Activated CD4-positive, alpha-beta T cell treated with anti-CD3 and anti-CD28 coated beads, Interleukin-2, amount 10 ng/mL, durations not matched to agents 24 days and 14 days (primary cell): ENCODE results near the gene EFCC1. TPM values are rescaled to one million over a fixed set of nuclear protein-coding genes. Genes with fewer than 3 reads are reported as not detected.
A peak's percentile ranks its signal among the peaks of the same experiment; 100 is the strongest.

ENCODE experiments used
- DNase-seq: peaks from one replicate; pipeline ENCODE4 v3.0.0; 2022
- H3K27ac Mint-ChIP-seq: one replicate; pipeline ENCODE4 v1.8.0; 2022; ENCODE audit warnings: mild to moderate bottlenecking, mixed read lengths
- H3K27me3 Mint-ChIP-seq: one replicate; pipeline ENCODE4 v1.8.0; 2022; ENCODE audit warnings: mixed read lengths
- H3K36me3 Mint-ChIP-seq: one replicate; pipeline ENCODE4 v1.8.0; 2022; ENCODE audit warnings: low read depth, mild to moderate bottlenecking, mixed read lengths
- H3K4me1 Mint-ChIP-seq: one replicate; pipeline ENCODE4 v1.8.0; 2021; ENCODE audit warnings: mixed read lengths
- H3K4me3 Mint-ChIP-seq: one replicate; pipeline ENCODE4 v1.8.0; 2022; ENCODE audit warnings: mild to moderate bottlenecking, moderate library complexity, mixed read lengths
- H3K9me3 Mint-ChIP-seq: one replicate; pipeline ENCODE4 v1.8.0; 2021; ENCODE audit warnings: mixed read lengths
- intact Hi-C: fragments of 100-400 bp; cut with micrococcal nuclease; formaldehyde crosslinking; loops from one replicate; pipeline ENCODE4 v1.15.1; 2023
- total RNA-seq: library from RNA; stranded (reverse); gene quantifications from 2 replicates; pipeline ENCODE4 v1.2.3, GENCODE V29; 2022

Gene EFCC1
- total RNA-seq, 1 donor from 2014 or later = 0.37 TPM

GRCh38 chr3:128999102-128999501 is 2.0 kb upstream of the EFCC1 start:
- intact Hi-C loops = loop anchor here (10.0 kb wide), 1 partner anchor 246 kb away; the partner anchor contains the start of gene COPG1
- Mint-ChIP-seq H3K9me3 (peaks cover 5% of the 10 kb centered on the region), H3K27me3 (peaks cover 47% of the 10 kb centered on the region), H3K27ac (no peak overlapping the region), H3K4me3 (no peak overlapping the region), H3K4me1 (peaks cover 40% of the 10 kb centered on the region), H3K36me3 (no peaks in the 10 kb centered on the region)
- no peak for DNase-seq

GRCh38 chr3:129000742-129001100 is 383 bp upstream of the EFCC1 start:
- no peak overlapping the region for H3K27ac Mint-ChIP-seq
- no peaks in the 10 kb centered on the region for H3K36me3 Mint-ChIP-seq
- H3K27me3 Mint-ChIP-seq = peaks cover 50% of the 10 kb centered on the region

GRCh38 chr3:129001806-129002572 is 885 bp downstream of the EFCC1 start:
- peak; percentile 84 for DNase-seq
- peaks cover 28% of the 10 kb centered on the region for H3K4me1 Mint-ChIP-seq
- no peak overlapping the region for H3K27ac Mint-ChIP-seq
- H3K4me3 Mint-ChIP-seq = peak overlapping the region; percentile 64
- intact Hi-C loops = no loop called here
- H3K9me3 Mint-ChIP-seq = peaks cover 5% of the 10 kb centered on the region
- peaks cover 50% of the 10 kb centered on the region for H3K27me3 Mint-ChIP-seq
- H3K36me3 Mint-ChIP-seq = no peaks in the 10 kb centered on the region

More at GRCh38 chr3:129000742-129001100, 383 bp upstream of the EFCC1 start:
- H3K4me1 Mint-ChIP-seq = peaks cover 34% of the 10 kb centered on the region
- peak overlapping the region; percentile 44 for H3K4me3 Mint-ChIP-seq
- peaks cover 5% of the 10 kb centered on the region for H3K9me3 Mint-ChIP-seq
- DNase-seq = no peak
- intact Hi-C loops = no loop called here

GRCh38 chr3:129002573-129003569 is 1.8 kb downstream of the EFCC1 start:
- no peaks in the 10 kb centered on the region for H3K36me3 Mint-ChIP-seq
- peaks cover 48% of the 10 kb centered on the region for H3K27me3 Mint-ChIP-seq
- H3K4me1 Mint-ChIP-seq = peaks cover 28% of the 10 kb centered on the region
- intact Hi-C loops = no loop called here
- no peaks in the 10 kb centered on the region for H3K9me3 Mint-ChIP-seq
- H3K27ac Mint-ChIP-seq = peak overlapping the region; percentile 56
- DNase-seq = no peak
- peak overlapping the region; percentile 64 for H3K4me3 Mint-ChIP-seq

- intact Hi-C loops = no loop called here
- no peak overlapping the region for H3K27ac Mint-ChIP-seq
- peak overlapping the region; percentile 52 for H3K4me3 Mint-ChIP-seq
- no peaks in the 10 kb centered on the region for H3K36me3 Mint-ChIP-seq
- peak; percentile 84 for DNase-seq
- peaks cover 25% of the 10 kb centered on the region for H3K4me1 Mint-ChIP-seq
- no peaks in the 10 kb centered on the region for H3K9me3 Mint-ChIP-seq
- H3K27me3 Mint-ChIP-seq = peaks cover 44% of the 10 kb centered on the region
Observed at GRCh38 chr3:129003578-129004112, 2.5 kb downstream of the EFCC1 start.

- intact Hi-C loops = no loop called here
- no peak for DNase-seq
Observed at GRCh38 chr3:129004639-129005295, 3.7 kb downstream of the EFCC1 start.

GRCh38 chr3:129005526-129006303 is 4.6 kb downstream of the EFCC1 start:
- no peak for DNase-seq
- Mint-ChIP-seq H3K4me1 (peaks cover 20% of the 10 kb centered on the region), H3K27me3 (peaks cover 27% of the 10 kb centered on the region), H3K4me3 (no peak overlapping the region), H3K27ac (peak overlapping the region; percentile 0), H3K9me3 (no peaks in the 10 kb centered on the region), H3K36me3 (no peaks in the 10 kb centered on the region)
- intact Hi-C loops = no loop called here

More at GRCh38 chr3:129004639-129005295, 3.7 kb downstream of the EFCC1 start:
- H3K9me3 Mint-ChIP-seq = no peaks in the 10 kb centered on the region
- H3K27ac Mint-ChIP-seq = peak overlapping the region; percentile 0
- H3K27me3 Mint-ChIP-seq = peaks cover 37% of the 10 kb centered on the region
- H3K4me1 Mint-ChIP-seq = peaks cover 20% of the 10 kb centered on the region
- no peak overlapping the region for H3K4me3 Mint-ChIP-seq
- no peaks in the 10 kb centered on the region for H3K36me3 Mint-ChIP-seq

- Mint-ChIP-seq H3K36me3 (no peaks in the 10 kb centered on the region), H3K27me3 (peaks cover 24% of the 10 kb centered on the region)
- intact Hi-C loops = no loop called here
Observed at GRCh38 chr3:129006864-129007263, 5.8 kb downstream of the EFCC1 start.

GRCh38 chr3:129007792-129008191 is 6.7 kb downstream of the EFCC1 start:
- intact Hi-C loops = no loop called here
- H3K4me3 Mint-ChIP-seq = no peak overlapping the region
- H3K27me3 Mint-ChIP-seq = peaks cover 16% of the 10 kb centered on the region
- H3K4me1 Mint-ChIP-seq = peaks cover 12% of the 10 kb centered on the region
- no peak overlapping the region for H3K27ac Mint-ChIP-seq
- no peaks in the 10 kb centered on the region for H3K36me3 Mint-ChIP-seq
- H3K9me3 Mint-ChIP-seq = no peaks in the 10 kb centered on the region
- no peak for DNase-seq

More at GRCh38 chr3:129006864-129007263, 5.8 kb downstream of the EFCC1 start:
- Mint-ChIP-seq H3K9me3 (no peaks in the 10 kb centered on the region), H3K27ac (no peak overlapping the region), H3K4me3 (no peak overlapping the region), H3K4me1 (peaks cover 20% of the 10 kb centered on the region)
- DNase-seq = no peak

GRCh38 chr3:129009266-129009665 is 8.2 kb downstream of the EFCC1 start:
- intact Hi-C loops = no loop called here
- H3K9me3 Mint-ChIP-seq = no peaks in the 10 kb centered on the region
- no peak overlapping the region for H3K27ac Mint-ChIP-seq
- H3K27me3 Mint-ChIP-seq = peaks cover 6% of the 10 kb centered on the region
- no peaks in the 10 kb centered on the region for H3K36me3 Mint-ChIP-seq
- no peak overlapping the region for H3K4me3 Mint-ChIP-seq
- no peak for DNase-seq
- H3K4me1 Mint-ChIP-seq = peaks cover 10% of the 10 kb centered on the region

- Mint-ChIP-seq H3K4me1 (peaks cover 10% of the 10 kb centered on the region), H3K27me3 (peaks cover 3% of the 10 kb centered on the region), H3K36me3 (no peaks in the 10 kb centered on the region), H3K9me3 (no peaks in the 10 kb centered on the region), H3K27ac (no peak overlapping the region), H3K4me3 (no peak overlapping the region)
- intact Hi-C loops = no loop called here
- no peak for DNase-seq
Observed at GRCh38 chr3:129010310-129010956, 9.3 kb downstream of the EFCC1 start.

GRCh38 chr3:129013491-129013891 is 12.4 kb downstream of the EFCC1 start:
- Mint-ChIP-seq H3K9me3 (no peaks in the 10 kb centered on the region), H3K27me3 (no peaks in the 10 kb centered on the region), H3K4me1 (peaks cover 26% of the 10 kb centered on the region), H3K36me3 (no peaks in the 10 kb centered on the region), H3K27ac (no peak overlapping the region), H3K4me3 (no peak overlapping the region)
- no peak for DNase-seq
- intact Hi-C loops = no loop called here
